Stimulated activated CD8-positive, alpha-beta memory T cell treated with anti-CD3 and anti-CD28 coated beads, Interleukin-7, amount 100 ng/mL, for 1 hour (primary cell): ENCODE data around the gene RBBP8.
"Not testable (repeated sequence)": the region's sequence is repeated elsewhere in the genome, so short reads cannot be mapped to it uniquely, and the experiment has no call there.

ENCODE experiments used
- DNase-seq, 2 donors: peaks; one replicate each; pipeline ENCODE4 v3.0.0-alpha.2; 2020; ENCODE audit warnings: low read depth in 2 of 2

The RBBP8 gene

GRCh38 chr18:22933206-22933965 is at the start of gene RBBP8:
TSS of gene RBBP8 (plus strand) at chr18:22933328. CDS start at chr18:22936852, 3,524 bp downstream.
- peak; percentile 56 to 59 for DNase-seq

GRCh38 chr18:22883827-22884226 is 49.3 kb upstream of the RBBP8 start:
- no peak for DNase-seq

- not testable (repeated sequence) for DNase-seq
Observed at GRCh38 chr18:22885694-22886093, 47.4 kb upstream of the RBBP8 start.

DNA sequence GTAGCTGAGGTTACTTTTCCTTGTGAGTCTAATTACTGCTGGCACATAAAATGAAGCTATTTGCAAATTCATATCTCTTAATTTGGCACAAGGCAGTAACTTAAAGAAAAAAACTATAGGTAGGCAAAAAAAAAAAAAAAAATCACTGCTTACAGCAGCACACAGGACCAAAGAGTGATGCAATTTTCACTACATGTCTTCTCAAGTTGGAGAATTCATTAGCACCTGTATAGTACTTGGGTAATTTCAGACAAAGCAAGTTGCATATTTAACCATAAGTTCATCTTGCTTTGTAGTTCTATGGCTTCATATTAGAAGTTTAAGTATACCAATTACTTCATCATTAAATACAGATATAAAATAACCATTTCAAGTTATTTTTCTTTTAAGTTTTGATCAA is 33.7 kb upstream of the RBBP8 start:
- DNase-seq, result no peak

DNA sequence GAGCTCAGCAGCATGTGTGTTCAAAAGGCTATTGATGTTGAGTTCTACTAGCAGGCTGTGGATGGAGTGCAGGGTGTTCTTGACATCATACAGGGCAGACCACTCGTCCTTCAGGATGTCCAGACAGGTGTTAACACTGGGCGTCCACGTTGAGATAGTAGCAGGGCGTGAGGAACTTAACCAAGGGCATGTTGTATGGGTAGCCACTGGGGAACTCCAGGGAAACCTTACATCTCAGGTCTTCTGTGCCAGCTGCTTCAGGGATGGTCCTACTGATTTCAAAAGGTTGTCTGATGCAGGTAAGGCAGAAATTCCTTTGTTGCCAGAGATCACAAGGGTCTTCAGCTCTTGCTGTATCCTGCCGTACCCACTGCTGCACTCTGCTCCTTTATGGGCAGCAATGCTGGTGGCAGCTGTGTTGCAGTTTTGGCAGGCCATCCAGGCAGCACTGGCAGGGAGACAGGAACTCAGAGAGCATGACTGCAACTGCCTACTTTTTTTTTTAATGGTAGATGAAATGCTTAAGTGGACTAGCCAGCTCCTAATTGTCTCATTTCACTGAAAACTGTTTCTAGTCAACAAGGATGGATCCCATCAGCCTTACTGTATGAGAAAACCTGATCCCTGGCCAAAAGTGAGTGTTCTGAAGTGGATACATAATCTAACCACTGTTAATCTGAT is 32.4 kb upstream of the RBBP8 start:
- DNase-seq, result no peak

DNA sequence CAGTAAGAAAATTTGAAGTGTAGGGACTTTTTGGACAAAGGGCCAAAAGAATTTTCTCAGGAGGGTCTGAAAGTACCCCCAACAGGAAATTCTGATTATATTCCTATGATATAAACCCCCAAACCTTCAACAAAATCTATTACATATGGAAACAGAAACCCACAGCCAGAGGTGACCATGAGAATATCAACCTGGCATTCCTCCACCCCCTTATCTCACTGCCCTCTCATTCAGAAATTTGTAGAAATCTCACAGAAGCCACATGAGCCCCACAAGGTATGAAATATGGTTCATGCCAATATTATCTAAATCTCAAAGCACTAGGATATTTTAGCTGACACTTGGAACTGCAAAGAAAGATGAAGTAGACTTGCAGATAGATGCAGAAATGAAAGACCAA is 31.0 kb upstream of the RBBP8 start:
- DNase-seq, result no peak

DNA sequence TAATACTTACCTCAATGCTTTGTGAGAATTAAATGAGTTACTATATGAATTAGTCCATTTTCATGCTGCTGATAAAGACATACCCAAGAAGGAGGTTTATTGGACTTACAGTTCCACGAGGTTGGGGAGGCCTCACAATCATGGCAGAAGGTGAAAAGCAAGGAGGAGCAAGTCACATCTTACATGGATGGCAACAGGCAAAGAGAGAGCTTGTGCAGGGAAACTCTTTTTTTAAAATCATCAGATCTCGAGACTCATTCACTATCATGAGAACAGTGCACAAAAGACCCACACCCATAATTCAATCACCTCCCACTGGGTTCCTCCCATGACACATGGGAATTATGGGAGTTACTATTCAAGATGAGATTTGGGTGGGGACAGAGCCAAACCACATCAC is 29.9 kb upstream of the RBBP8 start:
- DNase-seq, result not testable (repeated sequence)

DNA sequence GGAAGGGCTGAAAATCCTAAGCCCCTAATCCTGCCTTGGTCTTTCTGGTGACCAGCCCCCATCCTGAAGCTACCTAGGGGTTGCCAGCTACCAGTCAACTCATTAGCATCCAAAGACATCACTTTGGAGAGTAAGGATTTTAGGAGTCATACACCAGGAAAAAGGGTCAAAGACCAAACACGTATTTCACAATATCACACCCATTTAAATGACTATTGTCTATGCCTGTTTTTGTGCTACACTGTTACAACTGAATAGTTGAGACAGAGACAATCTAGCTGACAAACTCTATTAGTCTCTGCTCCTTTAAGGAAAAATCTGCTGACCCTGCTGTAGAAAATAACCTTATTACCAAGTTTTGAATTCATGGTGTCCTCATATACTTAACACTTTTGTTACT is 21.0 kb upstream of the RBBP8 start:
- DNase-seq, result no peak

DNA sequence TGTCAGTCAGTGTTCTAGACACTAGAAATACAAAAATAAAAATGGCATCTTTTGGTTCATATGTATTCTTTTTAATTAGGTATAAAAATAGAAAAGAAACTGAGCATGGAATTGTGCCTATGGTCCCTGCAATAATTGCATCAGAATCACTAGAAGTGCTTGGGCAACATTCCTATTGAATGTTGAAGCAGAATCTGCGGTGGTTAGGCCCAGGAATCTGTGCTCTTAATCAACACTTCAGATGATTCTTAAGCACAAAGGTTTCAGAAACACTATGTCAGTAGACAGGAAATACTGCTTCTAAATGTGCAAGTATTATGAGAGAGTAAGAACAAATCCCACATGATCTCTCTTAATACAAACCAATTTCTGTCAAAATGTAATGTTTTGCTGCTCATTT is 20.3 kb upstream of the RBBP8 start:
- no peak for DNase-seq

- no peak for DNase-seq
Observed at GRCh38 chr18:22913861-22914260, 19.3 kb upstream of the RBBP8 start.

GRCh38 chr18:22914633-22915032 is 18.5 kb upstream of the RBBP8 start:
- DNase-seq, result no peak

GRCh38 chr18:22915337-22915736 is 17.8 kb upstream of the RBBP8 start:
- no peak for DNase-seq

DNA sequence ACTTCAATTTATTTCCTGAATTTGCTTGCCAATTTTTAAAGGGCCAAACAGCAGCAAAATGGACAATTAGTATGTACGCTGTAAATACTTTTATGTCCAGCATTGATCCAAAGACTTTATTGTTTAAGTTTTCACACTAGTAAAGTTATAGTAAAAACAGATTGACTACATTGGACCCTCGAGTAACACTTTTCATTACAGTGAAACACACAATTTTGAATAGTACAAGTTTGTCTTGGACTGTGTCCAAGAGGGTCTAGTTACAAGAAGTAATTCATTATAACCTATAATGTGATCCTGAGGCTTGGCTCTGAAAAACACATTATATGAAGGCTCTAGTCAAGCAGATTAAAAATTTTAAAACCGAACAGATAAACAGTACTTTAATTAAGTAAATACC is 11.4 kb upstream of the RBBP8 start:
- no peak for DNase-seq

- DNase-seq, result no peak
Observed at GRCh38 chr18:22924589-22924988, 8.5 kb upstream of the RBBP8 start.

DNA sequence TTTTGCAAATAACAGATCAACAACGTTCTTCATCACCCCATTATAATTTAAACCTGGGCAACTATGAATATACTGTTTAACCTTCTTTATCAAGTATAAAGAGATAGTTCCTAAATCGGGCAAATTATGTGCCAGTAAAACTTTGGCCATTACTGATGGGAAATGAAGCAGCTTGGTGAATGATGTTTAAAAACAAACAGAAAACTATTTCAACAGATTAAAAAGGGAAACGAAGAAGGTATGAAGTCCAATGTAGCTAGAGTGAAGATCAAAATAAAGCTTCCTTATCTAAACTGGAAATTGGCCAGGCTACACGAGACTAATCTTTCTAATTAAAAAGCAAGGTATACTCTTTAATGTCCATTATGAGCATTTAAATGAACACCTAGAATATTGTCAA is 6.7 kb upstream of the RBBP8 start:
- no peak for DNase-seq

GRCh38 chr18:22928339-22928738 is 4.8 kb upstream of the RBBP8 start:
- no peak for DNase-seq

DNA sequence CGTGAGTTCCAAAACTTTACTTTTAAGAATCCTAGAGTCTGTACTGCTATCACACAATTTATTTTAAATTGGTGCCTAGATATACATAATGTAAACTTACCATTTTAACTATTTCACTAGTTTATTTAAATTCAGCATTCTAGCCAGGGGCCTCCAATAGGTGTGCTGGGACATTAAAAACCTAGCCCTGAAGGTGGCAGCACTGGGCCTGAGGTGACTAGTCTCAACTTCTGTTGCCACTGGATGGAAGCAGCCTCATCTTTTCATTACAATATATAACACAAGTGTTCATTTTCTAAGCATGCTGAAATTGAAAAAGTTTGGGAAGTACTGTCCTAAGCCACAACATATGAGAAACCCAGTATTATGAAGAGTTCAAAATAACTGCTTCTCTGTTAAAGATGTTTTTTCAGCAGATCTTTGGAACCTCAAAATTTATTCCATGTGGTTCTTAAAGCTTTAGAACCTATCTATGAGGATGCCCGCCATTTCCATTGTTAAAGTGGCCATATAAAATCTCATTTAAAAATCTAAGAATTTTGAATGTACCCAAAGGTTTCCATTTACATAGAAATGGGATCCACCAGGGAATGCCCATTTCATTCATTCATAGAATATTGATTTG is 2.9 kb upstream of the RBBP8 start:
- DNase-seq, result peak; percentile 43 to 71

DNA sequence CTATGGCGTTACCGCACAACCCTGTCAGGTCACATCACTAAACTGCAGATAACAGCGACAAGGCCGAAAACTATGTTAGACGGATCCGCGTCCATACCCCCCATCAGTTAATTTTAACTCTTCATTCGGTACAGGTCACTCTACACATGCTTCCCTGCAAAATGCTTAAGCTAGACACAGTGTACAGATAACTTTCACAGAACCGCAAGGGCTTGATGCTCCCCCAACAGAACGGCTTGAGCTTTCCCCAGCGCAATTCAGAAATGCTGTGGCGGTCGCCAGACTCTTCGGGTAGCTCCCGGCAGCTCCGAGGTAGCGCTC is 283 bp upstream of the RBBP8 start:
- DNase-seq, result no peak

DNA sequence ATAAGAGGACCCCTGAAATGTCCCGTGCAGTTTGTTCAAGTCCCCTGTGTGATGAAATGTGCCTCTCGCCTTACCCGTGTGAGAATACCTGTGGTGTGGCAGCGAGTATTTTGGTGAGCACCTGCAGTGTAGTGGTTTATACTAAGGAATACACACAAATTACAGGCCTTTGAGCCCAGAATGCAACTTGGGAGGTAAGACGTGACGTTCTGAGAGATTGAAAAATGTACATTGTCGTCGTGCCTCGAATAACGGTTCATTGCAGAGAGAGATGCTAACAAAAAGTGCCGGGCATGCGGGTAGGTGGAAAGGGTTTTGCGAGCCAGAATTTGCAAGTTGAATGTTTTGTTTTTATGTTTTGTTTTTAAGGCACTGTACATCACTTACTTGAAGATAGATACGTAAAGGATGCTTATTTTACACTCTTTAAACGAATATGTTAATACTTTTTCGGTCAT is 867 bp downstream of the RBBP8 start:
- DNase-seq, result no peak

GRCh38 chr18:22934789-22935188 is 1.7 kb downstream of the RBBP8 start:
- DNase-seq, result no peak

GRCh38 chr18:22935431-22935830 is 2.3 kb downstream of the RBBP8 start:
- no peak for DNase-seq

DNA sequence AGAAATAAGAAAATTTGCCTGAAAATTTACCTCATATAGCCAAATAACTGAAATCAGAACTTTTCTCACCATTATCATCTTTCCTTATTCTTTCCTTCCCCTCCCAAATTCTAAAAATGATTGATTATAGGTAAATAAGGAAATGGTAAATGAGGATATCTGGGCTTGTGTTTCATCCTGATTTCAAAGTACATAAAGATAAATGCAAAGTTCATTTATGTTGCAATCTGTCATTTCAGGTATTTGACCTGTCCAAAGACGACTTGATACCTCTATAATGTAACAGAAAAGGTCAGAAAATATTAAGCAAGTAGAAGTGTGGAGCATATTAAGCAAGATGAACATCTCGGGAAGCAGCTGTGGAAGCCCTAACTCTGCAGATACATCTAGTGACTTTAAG is 3.4 kb downstream of the RBBP8 start:
- no peak for DNase-seq

GRCh38 chr18:22939649-22940048 is 6.5 kb downstream of the RBBP8 start:
- DNase-seq, result no peak
